PFSK-1 (cell line): ENCODE measurements around the gene FTSJ3.

Experiments used
- FOXP2 ChIP-seq: optimal IDR thresholded peaks from 2 replicates; pipeline ENCODE3; 2011; ENCODE audit warnings: borderline replicate concordance, control low read depth, inconsistent platforms; ENCODE audit not compliant: insufficient read depth; ENCODE audit errors: extremely low read length, extremely low read depth
- POLR2AphosphoS5 ChIP-seq: IDR thresholded peaks from 2 replicates; pipeline ENCODE4 v1.6.1; 2012; ENCODE audit warnings: low read depth, mild to moderate bottlenecking, control low read depth, low read length, moderate library complexity
- SIN3A ChIP-seq: IDR thresholded peaks from 2 replicates; pipeline ENCODE4 v1.6.1; 2012; ENCODE audit warnings: mild to moderate bottlenecking, low read length, moderate library complexity, borderline replicate concordance; ENCODE audit not compliant: insufficient read depth
- TAF1 ChIP-seq: IDR thresholded peaks from 2 replicates; pipeline ENCODE4 v1.6.1; 2012; ENCODE audit warnings: low read length, control low read depth, borderline replicate concordance; ENCODE audit not compliant: insufficient read depth
- TF ChIP-seq, protein P1 (sequence below), 2 experiments: IDR thresholded peaks; 2 replicates each; pipeline versions ENCODE4 v1.6.1 to v1.8.0; 2011 to 2012; ENCODE audit warnings: low read depth in 2 of 2, low read length in 2 of 2, control low read depth in 1 of 2, inconsistent platforms in 1 of 2, mild to moderate bottlenecking in 1 of 2, moderate library complexity in 1 of 2; ENCODE audit not compliant: insufficient read depth in 1 of 2

FTSJ3 gene

GRCh38 chr17:63821804-63822203 is 5.7 kb downstream of the FTSJ3 start:
- TF ChIP-seq POLR2AphosphoS5, result no peak
- TF ChIP-seq SIN3A, result no peak
- TF ChIP-seq, protein P1, sequence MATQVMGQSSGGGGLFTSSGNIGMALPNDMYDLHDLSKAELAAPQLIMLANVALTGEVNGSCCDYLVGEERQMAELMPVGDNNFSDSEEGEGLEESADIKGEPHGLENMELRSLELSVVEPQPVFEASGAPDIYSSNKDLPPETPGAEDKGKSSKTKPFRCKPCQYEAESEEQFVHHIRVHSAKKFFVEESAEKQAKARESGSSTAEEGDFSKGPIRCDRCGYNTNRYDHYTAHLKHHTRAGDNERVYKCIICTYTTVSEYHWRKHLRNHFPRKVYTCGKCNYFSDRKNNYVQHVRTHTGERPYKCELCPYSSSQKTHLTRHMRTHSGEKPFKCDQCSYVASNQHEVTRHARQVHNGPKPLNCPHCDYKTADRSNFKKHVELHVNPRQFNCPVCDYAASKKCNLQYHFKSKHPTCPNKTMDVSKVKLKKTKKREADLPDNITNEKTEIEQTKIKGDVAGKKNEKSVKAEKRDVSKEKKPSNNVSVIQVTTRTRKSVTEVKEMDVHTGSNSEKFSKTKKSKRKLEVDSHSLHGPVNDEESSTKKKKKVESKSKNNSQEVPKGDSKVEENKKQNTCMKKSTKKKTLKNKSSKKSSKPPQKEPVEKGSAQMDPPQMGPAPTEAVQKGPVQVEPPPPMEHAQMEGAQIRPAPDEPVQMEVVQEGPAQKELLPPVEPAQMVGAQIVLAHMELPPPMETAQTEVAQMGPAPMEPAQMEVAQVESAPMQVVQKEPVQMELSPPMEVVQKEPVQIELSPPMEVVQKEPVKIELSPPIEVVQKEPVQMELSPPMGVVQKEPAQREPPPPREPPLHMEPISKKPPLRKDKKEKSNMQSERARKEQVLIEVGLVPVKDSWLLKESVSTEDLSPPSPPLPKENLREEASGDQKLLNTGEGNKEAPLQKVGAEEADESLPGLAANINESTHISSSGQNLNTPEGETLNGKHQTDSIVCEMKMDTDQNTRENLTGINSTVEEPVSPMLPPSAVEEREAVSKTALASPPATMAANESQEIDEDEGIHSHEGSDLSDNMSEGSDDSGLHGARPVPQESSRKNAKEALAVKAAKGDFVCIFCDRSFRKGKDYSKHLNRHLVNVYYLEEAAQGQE (IDR thresholded peaks at IDR 0.05; ENCODE audit: insufficient read depth in 1 of 2, low read depth in 2 of 2, low read length in 2 of 2), result no peak
- TF ChIP-seq TAF1, result no peak
- TF ChIP-seq FOXP2, result no peak

DNA sequence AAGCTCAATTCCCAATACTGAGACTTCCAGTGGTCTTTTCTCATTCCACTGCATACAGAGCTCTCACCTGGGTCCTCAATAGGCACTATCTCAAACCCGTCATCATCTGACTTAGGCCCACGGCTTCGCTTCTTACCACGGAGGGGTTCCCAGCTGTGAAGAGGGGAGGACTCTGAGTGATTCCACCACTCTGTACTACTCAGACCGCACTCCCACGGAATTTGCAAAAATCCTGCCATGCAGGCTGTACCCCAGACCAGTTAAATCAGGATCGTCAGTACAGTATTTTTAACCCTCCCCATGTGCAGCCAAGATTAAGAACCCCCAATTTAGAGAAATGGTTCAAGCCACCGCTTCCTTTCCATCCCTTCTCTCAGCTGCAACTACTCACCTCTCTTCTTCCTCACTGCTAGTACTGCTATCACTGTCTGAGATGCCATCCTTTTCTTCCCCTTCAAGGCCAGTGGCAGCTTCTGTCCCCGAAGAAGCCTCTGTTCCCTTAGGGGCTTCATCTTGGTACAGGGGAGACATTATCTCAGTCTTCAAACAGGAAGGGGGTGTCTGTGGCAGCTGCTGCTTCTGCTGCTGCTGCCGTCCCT is 6.4 kb downstream of the FTSJ3 start:
- TF ChIP-seq, protein P1 (IDR thresholded peaks at IDR 0.05; ENCODE audit: insufficient read depth in 1 of 2, low read depth in 2 of 2, low read length in 2 of 2), result no peak
- TF ChIP-seq SIN3A, result no peak
- no peak for TF ChIP-seq TAF1
- TF ChIP-seq FOXP2, result no peak
- no peak; the same call in 1 of the 2 replicates for TF ChIP-seq POLR2AphosphoS5

DNA sequence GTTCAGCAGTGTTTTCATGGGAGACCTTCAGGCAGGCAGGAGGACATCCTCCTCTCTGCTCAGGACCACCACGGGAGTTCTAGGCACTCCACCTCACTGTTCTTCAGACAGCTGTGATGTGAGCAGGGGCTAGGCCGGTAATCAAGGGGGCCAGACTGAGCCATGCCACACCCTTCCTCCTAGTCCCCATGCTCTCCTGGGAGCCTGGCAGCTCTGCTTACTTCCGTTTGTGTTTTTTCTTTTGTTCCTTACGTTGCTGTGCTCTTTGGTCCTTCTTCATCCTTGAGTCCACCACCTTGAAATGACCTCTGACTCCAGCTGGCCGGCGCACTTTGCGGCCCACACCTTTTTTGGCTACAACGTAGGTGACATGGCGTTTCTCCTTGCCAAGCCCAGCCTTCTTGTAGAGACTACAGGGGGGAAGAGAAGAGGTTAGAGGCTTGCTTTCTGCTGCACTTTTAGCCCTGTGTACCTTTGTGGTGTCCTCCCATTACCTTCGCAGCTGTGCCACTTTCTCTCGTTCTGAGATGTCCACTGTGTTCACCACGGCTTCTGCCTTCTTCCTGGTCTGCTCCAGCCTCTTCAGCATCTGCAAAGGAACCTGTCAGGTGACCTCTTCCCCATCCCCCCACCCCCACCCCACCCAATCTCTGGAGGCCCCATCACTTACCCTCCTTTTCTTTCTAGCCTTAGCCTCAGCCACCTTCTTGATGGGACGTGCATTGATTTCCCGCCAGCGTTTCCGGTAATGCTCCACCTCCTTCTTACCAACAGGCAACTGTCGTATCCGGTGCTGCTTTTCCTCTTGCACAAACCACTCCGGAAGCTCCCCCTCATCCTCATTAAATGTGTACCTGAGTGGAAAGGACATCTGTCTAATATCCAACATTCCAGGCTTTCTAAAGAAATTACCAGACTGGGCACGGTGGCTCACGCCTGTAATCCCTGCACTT is 7.6 kb downstream of the FTSJ3 start:
- TF ChIP-seq SIN3A (no peak), POLR2AphosphoS5 (0 out of 2 replicates have a peak, but pooled peaks have one; percentile 45)

DNA sequence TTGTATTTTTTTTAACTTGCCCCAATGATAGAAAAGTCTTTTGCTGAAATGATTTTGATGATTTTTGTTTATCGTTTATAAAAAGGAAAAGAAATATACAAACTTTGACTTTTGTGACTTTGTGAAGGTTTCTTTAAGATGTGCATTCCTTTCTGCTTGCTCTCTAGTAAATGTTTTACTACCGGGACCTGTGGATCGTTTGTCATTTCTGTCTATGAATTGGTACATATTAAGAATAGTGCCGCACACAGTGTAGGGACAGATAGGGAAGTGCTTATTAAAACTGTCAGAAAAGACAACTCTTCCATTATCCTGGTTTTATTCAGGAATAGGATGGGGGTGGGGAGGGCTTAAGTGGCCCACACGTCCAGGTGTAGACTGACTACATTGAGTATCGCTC is 8.3 kb downstream of the FTSJ3 start:
- TF ChIP-seq SIN3A (no peak), POLR2AphosphoS5 (no peak), TAF1 (no peak), FOXP2 (no peak)
- TF ChIP-seq, protein P1 (IDR thresholded peaks at IDR 0.05; ENCODE audit: insufficient read depth in 1 of 2, low read depth in 2 of 2, low read length in 2 of 2), result no peak

GRCh38 chr17:63817736-63818385 is 9.6 kb downstream of the FTSJ3 start:
- TF ChIP-seq POLR2AphosphoS5 (peak; percentile 50; the same call in 1 of the 2 replicates), TAF1 (no peak)
